Activated CD4-positive, alpha-beta T cell treated with anti-CD3 and anti-CD28 coated beads, Interleukin-2, amount 10 ng/mL, durations not matched to agents 7 days and 5 days (primary cell): ENCODE results near the gene SELENOT. TPM values are rescaled to one million over a fixed set of nuclear protein-coding genes. Genes with fewer than 3 reads are reported as not detected.
"Not testable (repeated sequence)": the region's sequence is repeated elsewhere in the genome, so short reads cannot be mapped to it uniquely, and the experiment has no call there.

Source experiments
- CTCF ChIA-PET: fragments of 350-600 bp; sonication (Branson Sonifier 250); formaldehyde crosslinking; loops from one replicate; lab custom pipeline; 2021; ENCODE audit warnings: antibody characterized with exemption; lab: Charles Lee
- POLR2A ChIA-PET: fragments of 350-600 bp; sonication (Branson Sonifier 250); formaldehyde crosslinking; loops from one replicate; lab custom pipeline; 2021; ENCODE audit warnings: antibody characterized with exemption; lab: Charles Lee
- DNase-seq: peaks from one replicate; pipeline ENCODE4 v3.0.0-alpha.2; 2020
- H3K27ac Mint-ChIP-seq: one replicate; pipeline ENCODE4 v1.8.0; 2021; ENCODE audit warnings: mild to moderate bottlenecking, moderate library complexity, mixed read lengths
- H3K27me3 Mint-ChIP-seq: one replicate; pipeline ENCODE4 v1.8.0; 2021; ENCODE audit warnings: mixed read lengths
- H3K36me3 Mint-ChIP-seq: one replicate; pipeline ENCODE4 v1.8.0; 2021; ENCODE audit warnings: low read depth, mixed read lengths
- H3K4me1 Mint-ChIP-seq: one replicate; pipeline ENCODE4 v1.8.0; 2021; ENCODE audit warnings: mixed read lengths
- H3K4me3 Mint-ChIP-seq: one replicate; pipeline ENCODE4 v1.8.0; 2021; ENCODE audit warnings: mild to moderate bottlenecking, moderate library complexity, mixed read lengths
- H3K9me3 Mint-ChIP-seq: one replicate; pipeline ENCODE4 v1.8.0; 2021; ENCODE audit warnings: mixed read lengths
- total RNA-seq, 2 experiments: library from RNA; stranded (reverse); gene quantifications; one replicate each; pipeline ENCODE4 v1.2.3, GENCODE V29; 2021

Gene SELENOT
- total RNA-seq, 2 experiments from 2014 or later: 108 to 140 TPM

GRCh38 chr3:150612494-150612893 lies 9.4 kb downstream of the SELENOT start:
- POLR2A ChIA-PET: no interaction called here
- Mint-ChIP-seq H3K9me3 (peaks cover 2% of the 10 kb centered on the region), H3K4me3 (no peak overlapping the region), H3K36me3 (peaks cover 50% of the 10 kb centered on the region), H3K4me1 (peaks cover 61% of the 10 kb centered on the region), H3K27me3 (no peaks in the 10 kb centered on the region), H3K27ac (no peak overlapping the region)
- DNase-seq: no peak
- CTCF ChIA-PET: interaction anchor here (0.6 kb wide), 1 partner anchor 157 kb away, joined by 3 read pairs; no protein-coding TSS in a partner anchor

GRCh38 chr3:150613034-150613433 lies 9.9 kb downstream of the SELENOT start:
- H3K36me3 Mint-ChIP-seq: peaks cover 48% of the 10 kb centered on the region
- no peak overlapping the region for H3K27ac Mint-ChIP-seq

GRCh38 chr3:150613709-150614480 lies 10.8 kb downstream of the SELENOT start:
- H3K36me3 Mint-ChIP-seq: peaks cover 55% of the 10 kb centered on the region
- no peak overlapping the region for H3K4me3 Mint-ChIP-seq
- peaks cover 48% of the 10 kb centered on the region for H3K4me1 Mint-ChIP-seq

More at GRCh38 chr3:150613034-150613433, 9.9 kb downstream of the SELENOT start:
- Mint-ChIP-seq H3K9me3 (peaks cover 2% of the 10 kb centered on the region), H3K4me3 (no peak overlapping the region), H3K4me1 (peaks cover 55% of the 10 kb centered on the region), H3K27me3 (no peaks in the 10 kb centered on the region)
- no peak for DNase-seq
- ChIA-PET CTCF (interaction anchor here (0.6 to 0.8 kb wide), 2 partner anchors 10 to 156 kb away, joined by 3 read pairs; partner anchors contain the start of gene SELENOT), POLR2A (no interaction called here)

GRCh38 chr3:150620002-150620689 lies 17.0 kb downstream of the SELENOT start:
- DNase-seq: no peak
- Mint-ChIP-seq H3K27me3 (no peaks in the 10 kb centered on the region), H3K9me3 (no peaks in the 10 kb centered on the region), H3K4me3 (no peak overlapping the region), H3K36me3 (peaks cover 39% of the 10 kb centered on the region), H3K4me1 (peaks cover 14% of the 10 kb centered on the region), H3K27ac (no peak overlapping the region)
- POLR2A ChIA-PET: interaction anchor here (0.6 kb wide), 1 partner anchor 15 kb away, joined by 5 read pairs; no protein-coding TSS in a partner anchor
- CTCF ChIA-PET: interaction anchor here (0.6 to 1.0 kb wide), 3 partner anchors 24 to 85 kb away, joined by 3 read pairs; no protein-coding TSS in a partner anchor

More at GRCh38 chr3:150613709-150614480, 10.8 kb downstream of the SELENOT start:
- POLR2A ChIA-PET: interaction anchor here (0.7 kb wide), 1 partner anchor 88 kb away, joined by 4 read pairs; no protein-coding TSS in a partner anchor
- Mint-ChIP-seq H3K27ac (no peak overlapping the region), H3K27me3 (no peaks in the 10 kb centered on the region), H3K9me3 (peaks cover 2% of the 10 kb centered on the region)
- CTCF ChIA-PET: interaction anchor here (0.8 to 1.1 kb wide), 4 partner anchors 11 to 85 kb away, joined by 3 to 4 read pairs (median 3); partner anchors contain the start of gene SELENOT
- no peak for DNase-seq

GRCh38 chr3:150622955-150623354 lies 19.8 kb downstream of the SELENOT start:
- Mint-ChIP-seq H3K36me3 (peaks cover 48% of the 10 kb centered on the region), H3K4me1 (peaks cover 12% of the 10 kb centered on the region)
- POLR2A ChIA-PET, DNase-seq, H3K27ac Mint-ChIP-seq, H3K27me3 Mint-ChIP-seq, H3K4me3 Mint-ChIP-seq, CTCF ChIA-PET, H3K9me3 Mint-ChIP-seq: not testable (repeated sequence)

GRCh38 chr3:150623945-150624344 lies 20.8 kb downstream of the SELENOT start:
- no peak for DNase-seq
- CTCF ChIA-PET: no interaction called here
- no peaks in the 10 kb centered on the region for H3K27me3 Mint-ChIP-seq
- H3K4me3 Mint-ChIP-seq: no peak overlapping the region
- no peak overlapping the region for H3K27ac Mint-ChIP-seq
- POLR2A ChIA-PET: no interaction called here
- H3K9me3 Mint-ChIP-seq: no peaks in the 10 kb centered on the region
- peaks cover 41% of the 10 kb centered on the region for H3K36me3 Mint-ChIP-seq
- H3K4me1 Mint-ChIP-seq: peaks cover 12% of the 10 kb centered on the region

GRCh38 chr3:150626148-150626930 lies 23.2 kb downstream of the SELENOT start:
- Mint-ChIP-seq H3K36me3 (peaks cover 46% of the 10 kb centered on the region), H3K9me3 (no peaks in the 10 kb centered on the region), H3K27me3 (no peaks in the 10 kb centered on the region), H3K27ac (no peak overlapping the region), H3K4me1 (peaks cover 8% of the 10 kb centered on the region), H3K4me3 (no peak overlapping the region)
- ChIA-PET POLR2A (no interaction called here), CTCF (no interaction called here)
- DNase-seq: no peak

- Mint-ChIP-seq H3K9me3 (no peaks in the 10 kb centered on the region), H3K36me3 (peaks cover 48% of the 10 kb centered on the region), H3K4me1 (peaks cover 4% of the 10 kb centered on the region), H3K27me3 (no peaks in the 10 kb centered on the region), H3K4me3 (no peak overlapping the region), H3K27ac (no peak overlapping the region)
- CTCF ChIA-PET: no interaction called here
- POLR2A ChIA-PET: no interaction called here
- DNase-seq: no peak
Observed at GRCh38 chr3:150627557-150627956, 24.4 kb downstream of the SELENOT start.

- Mint-ChIP-seq H3K36me3 (peaks cover 32% of the 10 kb centered on the region), H3K4me1 (peaks cover 25% of the 10 kb centered on the region), H3K27ac (no peak overlapping the region), H3K4me3 (no peak overlapping the region), H3K9me3 (no peaks in the 10 kb centered on the region), H3K27me3 (no peaks in the 10 kb centered on the region)
- CTCF ChIA-PET: no interaction called here
- POLR2A ChIA-PET: no interaction called here
- no peak for DNase-seq
Observed at GRCh38 chr3:150631515-150632221, 28.5 kb downstream of the SELENOT start.

GRCh38 chr3:150635076-150635475 lies 32.0 kb downstream of the SELENOT start:
- peaks cover 26% of the 10 kb centered on the region for H3K4me1 Mint-ChIP-seq
- H3K27me3 Mint-ChIP-seq: no peaks in the 10 kb centered on the region
- H3K27ac Mint-ChIP-seq: peak overlapping the region; percentile 79
- peaks cover 10% of the 10 kb centered on the region for H3K36me3 Mint-ChIP-seq
- ChIA-PET CTCF (interaction anchor here (0.7 to 1.5 kb wide), 6 partner anchors 26 to 80 kb away, joined by 3 to 4 read pairs (median 3); partner anchors contain the start of gene SELENOT), POLR2A (interaction anchor here (0.6 kb wide), 1 partner anchor 15 kb away, joined by 5 read pairs; no protein-coding TSS in a partner anchor)
- no peak overlapping the region for H3K4me3 Mint-ChIP-seq
- H3K9me3 Mint-ChIP-seq: no peaks in the 10 kb centered on the region
- DNase-seq: no peak

- peak overlapping the region; percentile 24 for H3K4me3 Mint-ChIP-seq
Observed at GRCh38 chr3:150635526-150635925, 32.4 kb downstream of the SELENOT start.

More at GRCh38 chr3:150635526-150635925, 32.4 kb downstream of the SELENOT start:
- peaks cover 9% of the 10 kb centered on the region for H3K36me3 Mint-ChIP-seq
- peak; percentile 26 for DNase-seq
- H3K4me1 Mint-ChIP-seq: peaks cover 26% of the 10 kb centered on the region
- H3K27ac Mint-ChIP-seq: peak overlapping the region; percentile 79
- no peaks in the 10 kb centered on the region for H3K27me3 Mint-ChIP-seq
- CTCF ChIA-PET: interaction anchor here (0.7 to 1.5 kb wide), 6 partner anchors 26 to 81 kb away, joined by 3 to 4 read pairs (median 3); partner anchors contain the start of gene SELENOT
- POLR2A ChIA-PET: interaction anchor here (0.6 kb wide), 1 partner anchor 15 kb away, joined by 5 read pairs; no protein-coding TSS in a partner anchor
- no peaks in the 10 kb centered on the region for H3K9me3 Mint-ChIP-seq
